T-helper 1 cell (primary cell): ENCODE measurements around the gene NT5DC4.

ENCODE experiments used
- DNase-seq, 5 donors: peaks; one replicate each; pipeline ENCODE4 v3.0.0-alpha.2; 2012 to 2020

NT5DC4 gene

DNA sequence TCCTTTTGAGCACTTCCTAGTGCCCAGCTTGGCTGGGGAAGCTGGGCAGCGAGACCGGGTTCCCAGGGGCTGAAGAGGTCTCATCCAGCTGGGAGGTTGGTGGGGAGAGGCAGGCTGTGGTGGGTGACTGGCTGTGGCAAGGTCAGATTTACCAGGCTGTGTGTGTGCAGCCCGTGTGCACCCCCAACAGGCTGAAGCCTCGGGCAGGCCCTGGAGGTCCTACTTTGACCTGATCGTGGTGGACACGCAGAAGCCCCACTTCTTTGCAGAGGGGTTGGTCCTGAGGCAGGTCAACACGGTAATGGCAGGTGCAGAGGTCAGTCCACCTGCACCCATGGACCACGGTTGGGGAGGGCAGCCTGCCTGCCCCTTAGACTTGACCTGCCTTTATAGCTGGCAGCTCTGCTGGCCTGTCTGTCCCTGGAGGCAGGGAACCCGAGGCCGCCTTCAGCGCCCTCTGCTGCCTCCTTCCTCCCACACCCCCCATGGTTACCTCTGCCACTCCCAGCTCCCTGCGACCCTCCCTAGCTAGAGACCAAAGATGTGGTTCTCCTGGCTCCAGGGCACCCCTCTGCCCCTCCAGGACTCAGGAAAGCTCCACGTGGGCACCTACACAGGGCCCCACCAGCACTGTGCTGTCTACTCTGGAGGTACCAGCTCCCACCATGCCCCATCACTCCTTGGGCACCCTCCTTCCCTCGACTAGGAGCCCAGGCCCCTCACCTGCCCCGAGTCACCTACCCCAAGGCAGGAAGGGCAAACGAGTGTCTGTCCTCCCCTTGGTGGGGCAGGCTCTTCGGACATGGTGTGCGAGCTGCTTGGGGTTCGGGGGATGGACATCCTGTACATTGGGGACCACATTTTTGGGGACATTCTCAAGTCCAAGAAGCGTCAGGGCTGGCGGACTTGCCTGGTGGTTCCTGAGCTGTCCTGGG lies 4.0 kb downstream of the NT5DC4 start:
- DNase-seq = peak in 1 of 5 donors; percentile 43

DNA sequence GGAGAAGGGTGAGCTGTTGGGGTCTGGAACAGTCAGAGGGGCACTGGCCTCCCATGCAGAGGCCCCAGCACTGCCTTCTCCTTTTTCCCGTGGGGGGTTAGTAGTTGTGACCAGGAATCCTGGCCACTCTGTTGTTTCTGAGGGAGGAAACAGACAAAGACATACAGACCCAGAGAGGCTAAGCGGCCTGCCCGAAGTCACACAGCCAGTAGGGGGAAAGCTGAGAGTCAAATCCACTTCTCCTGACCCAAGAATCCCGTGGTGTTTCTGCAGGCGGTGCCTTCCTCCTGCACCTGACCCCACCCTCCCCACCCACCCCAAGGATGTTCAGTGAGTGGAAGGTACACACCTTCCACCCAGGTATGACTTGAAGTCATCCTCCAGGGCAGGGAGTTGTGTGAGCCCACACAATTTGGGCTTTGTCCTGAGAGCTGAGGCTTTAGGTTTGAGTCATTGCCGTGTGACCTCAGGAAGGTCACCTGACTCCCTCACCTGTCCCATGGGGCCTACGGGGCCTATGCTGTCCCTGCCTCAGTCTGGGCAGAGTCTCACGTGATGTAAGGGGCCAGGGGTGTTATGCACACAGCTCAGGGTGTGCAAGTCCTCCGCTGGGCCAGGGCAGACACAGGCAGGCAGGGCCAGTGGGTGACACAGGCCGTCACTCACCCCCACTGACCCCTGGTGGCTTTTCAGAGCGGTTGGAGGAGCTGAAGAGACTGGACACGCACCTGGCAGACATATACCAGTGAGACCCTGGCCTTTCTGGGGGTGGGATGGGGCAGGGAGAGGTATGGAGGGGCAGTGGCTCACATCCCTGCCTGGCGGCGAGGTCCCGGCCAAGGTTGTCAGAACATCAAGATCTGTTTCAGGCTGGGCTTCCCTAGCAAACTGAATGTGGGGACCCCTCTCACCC lies 5.0 kb downstream of the NT5DC4 start:
- no peak for DNase-seq

DNA sequence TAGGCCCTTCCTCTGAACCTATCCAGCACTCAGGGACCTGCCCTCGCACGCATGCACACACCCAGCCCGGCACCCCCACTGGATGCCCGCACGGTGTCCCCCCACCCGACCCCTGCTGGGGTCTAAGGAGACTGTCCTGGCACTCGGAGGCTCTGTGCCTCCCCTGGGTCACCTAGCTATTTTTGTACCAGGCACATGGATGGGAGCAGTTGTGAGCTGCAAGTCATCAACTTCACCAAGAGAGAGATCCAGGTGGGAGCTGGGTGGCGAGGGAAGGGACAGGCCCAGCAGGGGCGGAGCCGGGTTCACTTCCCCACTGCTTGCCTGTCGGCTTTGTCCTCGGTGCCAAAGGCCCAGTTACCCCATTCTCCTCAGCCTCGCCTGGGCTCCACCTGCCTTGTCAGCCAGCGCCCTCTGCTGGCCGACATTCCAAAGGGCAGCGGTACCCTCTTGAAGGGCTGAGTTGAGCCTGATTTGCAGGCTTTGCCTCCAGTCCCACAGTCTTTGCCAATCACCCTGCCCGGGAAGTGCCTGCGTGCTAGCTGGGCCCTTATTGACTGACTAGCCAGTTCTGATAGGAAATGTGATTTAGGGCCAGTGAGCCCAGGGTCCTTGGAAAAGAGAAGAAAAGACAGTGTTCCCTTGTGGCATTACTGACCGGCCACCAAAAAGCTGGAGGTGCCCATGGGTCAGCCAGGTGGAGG lies 5.8 kb downstream of the NT5DC4 start:
- peak; percentile 70 to 90 (median 78) for DNase-seq

DNA sequence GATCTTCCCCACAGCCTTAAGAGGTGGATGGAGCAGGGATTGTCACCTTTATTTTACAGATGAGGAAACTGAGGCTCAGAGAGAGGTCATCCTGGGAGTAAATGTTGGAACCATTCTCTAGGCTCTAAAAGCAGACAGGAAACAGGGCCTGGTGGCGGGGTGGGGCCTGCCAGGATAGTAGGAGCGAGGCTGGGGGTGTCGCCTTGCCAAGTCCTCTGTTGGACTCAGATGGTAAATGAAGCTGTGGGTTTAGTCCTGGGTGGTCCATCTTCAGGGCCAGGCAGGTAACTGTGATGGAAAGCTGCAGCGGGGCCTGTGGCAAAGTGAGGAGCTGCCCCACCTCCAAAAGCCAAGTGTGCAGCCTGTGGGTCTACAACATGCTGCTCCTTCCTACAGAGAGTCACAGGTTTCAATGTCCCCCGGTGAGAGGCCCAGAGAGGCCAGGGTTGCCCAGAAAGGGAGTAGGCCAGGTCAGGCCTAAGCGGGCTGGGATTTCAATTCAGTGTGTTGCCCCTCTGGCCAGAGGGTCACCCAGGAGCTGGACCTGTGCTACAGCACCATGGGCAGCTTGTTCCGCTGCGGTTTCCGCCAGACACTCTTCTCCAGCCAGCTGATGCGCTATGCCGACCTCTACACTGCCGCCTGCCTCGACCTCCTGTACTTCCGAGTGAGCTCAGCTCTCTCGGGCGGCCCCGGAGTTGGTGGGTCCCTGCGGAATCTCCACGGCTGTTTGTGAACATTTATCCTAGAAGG lies 6.6 kb downstream of the NT5DC4 start:
- DNase-seq = no peak

DNA sequence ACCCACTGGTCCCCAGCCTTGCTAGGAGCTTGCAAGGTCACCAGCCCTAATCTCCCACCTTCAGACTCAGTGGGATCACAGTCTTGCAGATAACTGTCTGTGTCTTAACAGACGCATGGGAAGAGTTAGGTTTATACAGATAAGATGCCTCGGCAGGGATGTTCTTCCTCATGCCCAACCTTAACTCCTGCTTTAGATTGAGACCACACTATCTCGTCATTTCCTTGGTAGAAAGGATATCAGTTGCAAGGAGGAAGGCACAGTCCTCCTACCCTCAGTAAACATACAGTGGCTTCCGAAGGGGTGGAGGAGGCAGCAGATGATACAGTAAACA lies 7.2 kb downstream of the NT5DC4 start:
- no peak for DNase-seq

DNA sequence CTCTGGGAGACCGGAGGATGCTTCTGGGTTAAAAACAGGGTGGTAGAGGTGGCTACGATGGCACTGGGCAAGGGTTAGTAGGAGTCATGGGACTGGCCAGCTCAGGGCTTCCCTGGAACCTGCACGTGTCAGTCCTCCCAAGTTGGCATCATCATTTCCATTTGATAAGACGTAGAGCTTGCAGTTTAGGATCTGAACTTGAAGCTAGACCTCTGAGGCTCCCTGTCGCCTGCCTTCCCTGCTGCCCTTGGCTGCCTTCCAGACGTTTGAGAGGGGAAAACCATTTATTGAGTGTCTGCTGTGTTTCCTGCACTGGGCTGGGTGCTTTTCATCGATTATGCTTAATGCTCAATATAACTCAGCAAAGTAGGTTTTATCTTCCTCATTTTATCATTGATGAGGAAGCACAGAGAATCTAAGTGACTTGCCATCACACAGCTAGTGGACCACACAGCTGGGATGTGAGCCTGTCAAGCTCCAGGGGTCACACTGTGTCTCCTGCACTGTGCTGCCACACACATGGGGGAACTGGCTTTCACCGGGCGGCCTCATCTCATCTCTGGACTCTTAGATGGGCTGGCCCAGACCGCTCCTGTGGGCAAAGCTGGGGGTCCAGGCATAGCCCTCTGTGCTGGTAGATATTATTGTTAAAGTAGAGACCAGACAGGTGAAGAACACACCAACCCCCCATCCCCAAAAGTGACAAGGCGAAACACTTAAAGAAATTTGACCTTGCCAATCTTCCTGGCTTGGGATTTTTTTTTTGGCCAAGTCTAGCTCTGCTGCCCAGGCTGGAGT lies 7.8 kb downstream of the NT5DC4 start:
- no peak for DNase-seq

DNA sequence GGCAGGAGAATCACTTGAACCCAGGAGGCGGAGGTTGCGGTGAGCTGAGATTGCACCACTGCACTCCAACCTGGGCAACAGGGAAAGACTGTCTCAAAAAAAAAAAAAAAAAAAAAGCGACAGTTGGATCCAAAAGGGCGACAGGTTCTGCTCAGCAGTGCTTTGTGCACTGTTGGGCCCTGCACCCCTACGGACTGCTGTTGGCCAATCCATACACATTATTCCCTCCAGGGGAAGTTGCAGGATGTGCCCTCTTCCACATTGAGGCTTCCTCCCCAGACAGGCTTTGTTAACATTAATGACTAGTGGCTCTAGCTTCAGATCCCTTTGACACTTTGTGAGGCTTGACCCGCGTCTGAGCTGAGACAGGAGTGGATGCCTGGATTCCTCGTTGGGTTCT lies 9.4 kb downstream of the NT5DC4 start:
- no peak for DNase-seq

DNA sequence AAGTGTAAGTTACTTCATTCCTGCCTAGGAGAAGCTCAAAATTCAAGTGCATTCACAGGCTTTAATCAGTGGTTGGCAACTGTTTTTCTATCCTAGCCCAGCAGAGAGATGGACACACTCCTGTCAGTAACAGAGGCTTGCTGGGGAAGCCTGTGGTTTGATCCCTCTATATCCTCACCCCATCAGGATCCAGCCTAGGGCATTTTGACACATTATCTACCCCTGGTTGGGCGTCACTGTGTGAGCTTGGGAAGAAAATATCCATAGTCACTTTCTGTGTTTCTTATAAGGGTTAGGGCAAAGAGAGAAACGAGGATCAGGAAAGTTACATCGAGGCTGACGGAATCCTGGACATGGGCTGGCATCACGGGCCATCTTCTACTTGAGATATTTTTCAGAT lies 10.0 kb downstream of the NT5DC4 start:
- no peak for DNase-seq

DNA sequence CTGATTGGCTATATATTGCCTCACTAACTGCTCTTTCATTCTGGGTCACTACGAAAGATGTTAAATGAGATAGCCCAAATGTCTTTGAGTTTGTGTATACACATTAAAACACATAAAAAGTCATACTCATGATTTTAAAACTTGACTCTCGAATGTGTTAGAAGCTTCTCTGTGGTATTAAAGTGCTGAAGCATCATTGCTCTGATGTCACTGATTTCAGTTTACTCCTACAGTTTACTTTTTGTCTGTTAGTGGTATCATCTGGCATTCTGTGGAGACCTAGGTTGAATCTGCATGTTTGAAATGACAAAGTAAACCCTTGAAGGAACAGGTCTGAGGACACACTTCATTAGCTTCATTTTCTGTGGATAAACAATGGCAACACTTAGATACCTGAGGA lies 10.7 kb downstream of the NT5DC4 start:
- DNase-seq = no peak

DNA sequence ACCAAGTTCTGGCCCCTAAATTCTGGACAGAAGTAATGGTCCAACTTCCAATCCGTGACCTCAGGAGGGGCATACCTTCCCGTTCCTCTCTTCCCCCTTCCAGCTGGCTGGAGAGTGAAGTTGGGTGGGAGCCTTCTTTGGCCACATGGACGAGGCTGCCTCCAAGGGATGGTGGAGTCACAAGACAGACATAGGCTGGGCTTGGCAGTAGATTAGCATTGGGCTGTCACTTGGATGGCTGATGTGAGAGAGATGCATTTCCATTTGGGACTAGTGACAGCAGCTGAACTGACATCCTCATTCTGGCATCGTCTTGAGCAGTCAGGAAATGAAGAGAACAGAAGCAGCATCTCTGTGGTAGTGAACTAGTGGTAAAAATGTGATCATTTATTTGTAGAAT lies 12.6 kb downstream of the NT5DC4 start:
- no peak for DNase-seq

DNA sequence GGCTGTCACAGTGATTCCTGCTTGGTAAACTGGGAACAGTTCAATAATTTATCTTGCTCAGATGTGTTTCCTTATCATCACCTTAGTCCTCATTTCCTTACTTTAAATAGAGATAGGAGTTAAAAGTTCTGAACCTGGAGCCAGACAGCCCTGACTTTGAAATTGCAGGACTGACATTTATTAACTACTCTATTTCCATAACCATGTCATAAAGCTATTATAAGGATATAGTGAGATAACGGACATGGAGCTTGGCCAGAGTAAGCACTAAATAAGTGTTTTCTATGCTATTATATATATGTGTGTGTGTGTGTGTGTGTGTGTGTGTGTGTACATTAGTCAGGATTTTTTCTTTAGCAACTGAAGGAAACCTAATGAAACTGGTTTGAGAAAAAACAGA lies 13.1 kb downstream of the NT5DC4 start:
- DNase-seq = no peak

DNA sequence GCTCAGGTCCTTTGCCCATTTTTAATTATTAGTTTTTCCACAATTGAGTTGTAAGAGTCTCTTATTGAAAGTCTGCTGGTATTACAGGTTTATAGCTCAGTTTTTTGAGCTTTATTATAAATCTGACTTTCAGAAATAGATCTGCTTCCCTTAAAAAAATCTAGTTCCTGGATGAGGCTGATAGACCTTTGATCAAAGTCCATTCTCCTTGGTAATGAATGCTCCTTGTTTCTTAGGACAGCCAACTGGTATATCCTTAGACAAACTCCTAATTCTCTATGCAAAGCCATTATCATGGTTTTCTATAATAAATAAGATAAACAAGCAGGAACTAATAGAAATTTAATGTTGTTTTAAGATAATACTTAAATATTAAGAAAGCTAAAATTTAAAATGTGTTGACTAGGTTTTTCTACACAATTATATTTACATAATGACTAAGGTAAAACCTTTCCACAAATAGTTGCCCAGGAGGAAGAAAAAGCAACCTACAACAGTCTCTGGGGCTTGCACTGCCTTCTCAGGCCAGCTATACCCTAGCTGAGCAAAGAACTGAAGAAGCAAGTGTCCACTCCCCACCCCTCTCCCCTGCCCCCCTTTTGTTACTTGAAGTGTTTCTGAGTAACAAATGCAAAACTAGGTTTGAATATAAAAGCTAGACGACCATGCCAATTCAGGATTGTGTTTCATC lies 16.9 kb downstream of the NT5DC4 start:
- no peak for DNase-seq

DNA sequence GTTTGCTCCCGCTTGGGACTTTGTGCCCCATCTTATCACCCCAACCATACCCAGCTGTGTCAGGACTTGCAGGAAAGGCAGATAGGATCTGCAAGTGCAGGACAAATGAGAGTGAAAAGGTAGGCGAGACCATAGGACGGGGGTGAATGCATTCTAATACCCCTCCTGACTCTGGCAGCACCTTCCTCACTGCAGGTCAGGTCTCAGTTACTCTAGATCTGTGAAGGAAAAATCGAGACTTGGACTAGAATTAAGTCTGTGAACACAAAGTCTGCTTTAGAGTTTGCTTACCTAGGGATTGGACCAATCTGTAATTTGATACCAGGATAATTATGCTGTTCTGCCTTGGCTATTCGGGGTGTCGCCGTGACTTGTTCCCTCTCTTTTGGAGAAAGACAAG lies 19.7 kb downstream of the NT5DC4 start:
- DNase-seq = no peak

DNA sequence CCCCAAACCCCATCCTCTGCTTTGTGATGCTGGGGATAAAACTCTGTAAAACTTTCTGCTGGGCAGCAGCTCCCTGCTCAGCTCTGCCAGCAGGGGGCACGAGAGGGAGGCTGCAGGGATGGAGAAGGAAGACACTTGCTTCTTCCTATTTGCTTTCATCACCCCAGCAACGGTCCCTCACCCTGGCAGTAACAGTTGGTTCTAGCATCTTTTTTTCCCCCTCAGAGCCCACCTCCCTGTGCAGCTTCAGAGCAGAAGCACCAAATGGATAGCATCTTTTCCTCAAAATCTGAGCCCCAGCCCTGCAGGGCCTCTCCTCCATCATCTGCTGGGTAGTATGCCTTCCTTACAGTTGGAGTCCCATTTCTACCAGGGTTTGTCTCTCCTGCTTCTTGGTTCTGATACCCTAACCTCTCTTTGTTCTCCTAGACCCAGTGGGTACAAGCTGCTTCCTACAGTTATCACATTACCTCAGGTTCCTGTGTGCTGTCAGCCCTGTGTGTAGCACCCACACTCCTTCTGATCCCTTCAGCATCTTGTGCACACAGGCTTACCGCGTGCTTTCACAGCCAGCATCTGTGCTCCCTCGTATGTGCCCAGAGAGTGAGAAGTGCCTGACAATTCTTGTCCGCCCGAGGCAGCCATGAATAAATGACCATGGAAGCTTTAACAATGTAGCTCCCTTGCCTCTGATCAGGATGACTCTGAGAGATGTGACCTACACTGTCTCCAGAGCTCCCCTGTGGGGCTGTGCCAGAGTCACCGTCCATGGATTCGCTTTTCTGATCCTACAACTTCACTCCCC lies 29.1 kb downstream of the NT5DC4 start:
- DNase-seq = peak; percentile 57 to 81 (median 72)

DNA sequence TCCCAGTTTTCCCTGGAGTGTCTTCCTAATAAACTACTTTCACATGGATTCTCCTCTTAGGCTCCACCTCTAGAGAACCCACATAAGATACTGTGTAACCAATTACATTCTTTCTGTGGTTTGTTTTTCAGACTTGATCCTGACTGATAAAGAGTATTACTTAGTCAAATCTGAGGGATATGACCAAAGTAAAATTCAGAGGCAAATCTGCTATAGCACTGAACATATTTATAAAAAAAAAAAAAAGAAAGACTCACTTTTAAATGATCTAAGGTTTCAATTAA lies 29.7 kb downstream of the NT5DC4 start:
- DNase-seq = no peak

DNA sequence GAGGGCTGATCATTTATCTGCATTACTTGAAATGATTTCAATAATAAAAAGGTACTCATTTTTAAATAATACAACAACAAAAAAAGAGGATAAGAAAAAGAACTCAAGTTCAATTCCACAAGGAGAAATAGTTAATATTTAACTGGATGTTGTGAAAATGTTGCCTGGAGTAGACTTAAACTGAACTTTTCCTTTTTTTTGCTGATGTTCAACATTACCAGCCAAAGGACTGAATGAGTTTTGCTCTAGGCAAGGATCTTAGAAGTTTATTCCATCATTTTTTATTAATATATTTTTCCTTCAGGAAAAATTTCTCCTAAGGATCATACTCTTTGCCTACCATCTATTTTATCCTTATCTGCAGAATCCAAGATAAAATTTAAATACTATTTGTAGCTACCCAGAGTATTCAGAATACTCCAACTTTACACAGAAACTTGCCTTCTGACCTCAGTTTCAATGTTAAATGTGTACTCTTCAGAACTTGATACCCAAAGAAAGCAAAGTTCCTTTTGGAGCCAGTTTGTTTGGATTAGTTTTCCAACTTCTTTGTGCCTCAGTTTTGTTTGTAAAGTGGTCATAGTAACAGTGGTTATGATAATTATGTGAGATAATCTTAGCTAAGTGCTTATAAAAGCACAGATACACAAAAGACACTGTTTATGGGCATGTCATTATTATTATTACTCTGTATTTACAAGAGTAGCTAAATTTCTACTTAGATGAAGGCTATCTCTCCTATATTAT lies 30.8 kb downstream of the NT5DC4 start:
- no peak for DNase-seq

DNA sequence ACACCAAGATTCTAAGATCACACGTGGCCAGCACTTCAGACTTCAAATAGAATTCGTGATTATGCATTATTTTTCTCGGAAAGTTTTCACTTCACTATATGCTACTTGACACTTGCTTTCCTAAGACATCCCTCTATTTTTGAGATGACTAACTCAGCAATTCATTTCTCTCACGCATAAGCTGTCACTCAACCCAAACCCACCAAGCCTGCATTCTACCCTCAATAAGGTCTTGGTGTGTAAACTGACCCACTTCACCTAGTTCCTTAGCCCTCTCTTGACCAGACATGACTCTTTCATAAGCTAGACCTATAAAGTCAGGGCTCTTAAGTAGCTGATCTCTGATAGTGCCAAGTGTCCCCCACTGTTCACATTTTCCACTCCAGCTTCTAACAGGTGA lies 31.8 kb downstream of the NT5DC4 start:
- DNase-seq = no peak

DNA sequence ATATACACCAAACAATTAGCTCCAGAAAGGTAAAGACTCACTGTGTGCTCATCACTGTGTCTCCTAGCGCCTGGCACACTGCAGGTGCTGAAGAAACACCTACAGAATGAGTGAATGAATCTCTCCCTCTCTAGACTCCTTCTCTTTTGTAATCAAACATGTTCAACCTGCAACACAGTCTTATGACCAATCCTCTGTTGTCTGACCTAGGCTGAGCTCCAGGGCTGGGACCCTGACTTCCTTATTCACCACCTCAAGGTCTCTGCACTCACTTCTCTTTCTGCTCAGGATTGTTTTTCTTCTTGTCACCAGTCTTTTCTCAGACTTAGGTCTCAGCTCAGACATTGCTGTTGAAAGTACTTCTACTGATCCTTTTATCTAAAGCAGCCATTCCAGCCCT lies 33.7 kb downstream of the NT5DC4 start:
- no peak for DNase-seq

DNA sequence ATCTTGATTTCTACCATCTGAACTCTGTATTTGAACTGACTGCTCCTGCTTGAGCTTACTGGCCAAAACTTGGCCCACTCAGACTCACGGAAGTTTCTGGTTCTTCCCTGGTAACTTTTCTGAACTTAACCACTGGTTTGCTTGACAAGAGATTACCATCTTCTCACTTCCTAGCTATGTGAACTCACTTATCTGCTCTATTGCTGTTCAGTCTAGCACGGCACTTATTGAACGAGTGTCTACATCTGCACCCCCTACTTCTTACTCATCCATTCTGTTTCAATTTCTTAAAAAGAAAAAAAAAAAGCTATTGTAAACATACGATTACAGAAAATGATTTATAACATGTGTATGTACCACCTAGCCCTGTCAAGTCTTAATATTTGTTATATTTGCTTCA lies 34.6 kb downstream of the NT5DC4 start:
- DNase-seq = no peak

DNA sequence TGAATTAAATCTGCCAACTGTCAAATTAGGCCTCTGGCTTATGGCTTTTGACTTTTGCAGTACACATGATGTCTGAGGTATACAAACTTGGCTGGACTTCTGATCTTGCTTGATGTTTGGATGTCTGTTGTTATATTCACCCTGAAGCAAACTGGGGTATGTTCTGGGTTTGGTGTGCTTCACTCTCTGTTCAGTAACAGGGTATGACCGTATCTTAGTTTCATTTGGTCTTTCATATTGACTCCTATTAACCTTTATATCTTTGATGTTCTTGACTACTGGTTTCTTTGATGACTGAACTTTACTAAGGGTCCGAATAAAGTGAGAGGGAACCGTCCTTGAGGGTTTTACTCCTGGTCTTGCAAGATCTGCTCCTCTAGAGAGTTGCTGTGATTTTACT lies 35.4 kb downstream of the NT5DC4 start:
- no peak for DNase-seq
